ENCODE data around the gene PLPP1.

GRCh38 chr5:55384072-55384471 is 150.7 kb downstream of the PLPP1 start:
- TF ChIP-seq CTCF (IDR thresholded peaks at IDR 0.05) (no peak), POLR2A (IDR thresholded peaks at IDR 0.05) (no peak)
